HG02852 (cell line): ENCODE data around the gene NPSR1.
"Not testable (repeated sequence)": the region's sequence is repeated elsewhere in the genome, so short reads cannot be mapped to it uniquely, and the experiment has no call there.

Experiments used
- ATAC-seq: cut with Tn5 transposase; IDR thresholded peaks from one replicate; pipeline ENCODE4 v1.9.1; 2021; ENCODE audit warnings: mild to moderate bottlenecking, moderate library complexity; ENCODE audit not compliant: unreplicated experiment

The NPSR1 gene

GRCh38 chr7:34756691-34757090 is 98.7 kb downstream of the NPSR1 start:
- ATAC-seq = no peak

- no peak for ATAC-seq
These were observed 99.6 kb downstream of the NPSR1 start for GRCh38 chr7:34757570-34758110.

GRCh38 chr7:34758111-34758601 is 100.1 kb downstream of the NPSR1 start:
- ATAC-seq = no peak

- peak; percentile 55 for ATAC-seq
These were observed 101.6 kb downstream of the NPSR1 start for GRCh38 chr7:34759477-34760125.

GRCh38 chr7:34760271-34760670 is 102.3 kb downstream of the NPSR1 start:
- ATAC-seq = no peak

- ATAC-seq = no peak
These were observed 103.2 kb downstream of the NPSR1 start for GRCh38 chr7:34761206-34761605.

- no peak for ATAC-seq
These were observed 103.6 kb downstream of the NPSR1 start for GRCh38 chr7:34761627-34762026.

- no peak for ATAC-seq
These were observed 104.7 kb downstream of the NPSR1 start for GRCh38 chr7:34762764-34763163.

GRCh38 chr7:34772296-34772938 is 114.4 kb downstream of the NPSR1 start:
- ATAC-seq = no peak

GRCh38 chr7:34776748-34777358 is 118.8 kb downstream of the NPSR1 start:
- no peak for ATAC-seq

GRCh38 chr7:34780546-34780945 is 122.5 kb downstream of the NPSR1 start:
- ATAC-seq = no peak

GRCh38 chr7:34787586-34787985 is 129.6 kb downstream of the NPSR1 start:
- ATAC-seq = no peak

GRCh38 chr7:34806831-34807230 is 148.8 kb downstream of the NPSR1 start:
- no peak for ATAC-seq

- no peak for ATAC-seq
These were observed 149.7 kb downstream of the NPSR1 start for GRCh38 chr7:34807548-34808340.

- ATAC-seq = not testable (repeated sequence)
These were observed 156.3 kb downstream of the NPSR1 start for GRCh38 chr7:34814203-34814842.

- ATAC-seq = no peak
These were observed 164.0 kb downstream of the NPSR1 start for GRCh38 chr7:34821932-34822558.

- peak; percentile 91 for ATAC-seq
These were observed 165.7 kb downstream of the NPSR1 start for GRCh38 chr7:34823650-34824258.

GRCh38 chr7:34825221-34825620 is 167.2 kb downstream of the NPSR1 start:
- ATAC-seq = no peak

GRCh38 chr7:34830390-34830789 is 172.4 kb downstream of the NPSR1 start:
- ATAC-seq = no peak

- ATAC-seq = no peak
These were observed 173.4 kb downstream of the NPSR1 start for GRCh38 chr7:34831436-34831835.
